H7 (cell line): ENCODE data around the gene SOX6. TPM values are rescaled to one million over a fixed set of nuclear protein-coding genes. Genes with fewer than 3 reads are reported as not detected.
"Not testable (repeated sequence)": the region's sequence is repeated elsewhere in the genome, so short reads cannot be mapped to it uniquely, and the experiment has no call there.

Experiments used
- DNase-seq: peaks from one replicate; pipeline ENCODE4 v3.0.0; 2012
- H3K27me3 ChIP-seq: 2 replicates; pipeline ENCODE4 v1.6.0; 2011; ENCODE audit warnings: mild to moderate bottlenecking, low read length; ENCODE audit not compliant: control insufficient read depth, insufficient read depth
- H3K36me3 ChIP-seq: replicated peaks from 2 replicates; pipeline ENCODE4 v1.5.1; 2011; ENCODE audit warnings: low read length; ENCODE audit not compliant: control insufficient read depth, insufficient read depth
- H3K4me3 ChIP-seq: 2 replicates; pipeline ENCODE4 v1.5.1; 2011; ENCODE audit warnings: low read depth, mild to moderate bottlenecking, control low read depth, low read length, moderate library complexity; ENCODE audit not compliant: insufficient read depth
- total RNA-seq: library from RNA; depleted of rRNA; stranded (reverse); fragments of >200 nt; shearing (Covaris generic); gene quantifications from 2 replicates; pipeline ENCODE4 v1.2.3, GENCODE V29; 2014

SOX6 gene
- total RNA-seq, 1 experiment from 2014 or later, result 0.03 TPM

GRCh38 chr11:16096336-16096735 lies 260.0 kb downstream of the SOX6 start:
- Histone ChIP-seq H3K27me3 (no peaks in the 10 kb centered on the region), H3K36me3 (no peaks in the 10 kb centered on the region), H3K4me3 (no peak overlapping the region)
- no peak for DNase-seq

- Histone ChIP-seq H3K4me3 (no peak overlapping the region), H3K36me3 (no peaks in the 10 kb centered on the region), H3K27me3 (no peaks in the 10 kb centered on the region)
- DNase-seq, result no peak
Observed at GRCh38 chr11:16095756-16096155, 260.6 kb downstream of the SOX6 start.

DNA sequence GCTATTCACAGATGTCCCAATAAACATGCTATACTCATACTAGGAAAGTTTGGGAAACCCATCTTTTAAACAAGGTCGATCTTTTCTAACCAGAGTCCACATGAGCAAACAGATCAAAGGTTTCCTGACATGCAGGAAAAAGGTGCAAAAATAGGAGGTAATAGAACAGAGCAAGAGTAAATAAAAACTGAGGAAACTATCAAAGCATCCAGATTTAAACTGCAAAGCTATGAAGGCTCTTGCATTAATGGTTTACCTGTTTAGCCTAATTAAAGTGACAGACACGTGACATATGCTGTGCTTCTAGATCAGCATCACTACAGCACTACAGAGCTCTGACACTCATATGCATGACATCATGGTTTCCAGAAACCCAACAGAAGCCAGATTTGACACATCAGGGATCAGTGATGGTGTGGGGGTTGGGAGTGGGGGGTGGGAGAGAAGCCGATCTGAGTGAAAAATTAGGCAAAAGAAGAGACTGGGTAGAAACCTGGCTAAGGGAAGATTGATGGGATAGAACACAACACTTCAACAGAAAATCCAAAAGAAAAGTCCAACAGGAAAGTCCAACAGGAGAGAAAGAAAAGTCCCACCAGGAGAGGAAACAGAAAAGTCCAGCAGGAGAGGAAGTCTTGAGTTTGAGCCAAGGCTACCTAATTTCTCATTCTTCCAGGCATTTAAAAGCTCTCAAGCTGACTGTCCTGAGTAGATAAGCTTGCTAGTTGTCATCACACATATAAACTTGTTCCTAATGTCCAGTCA lies 262.3 kb downstream of the SOX6 start:
- no peak for DNase-seq
- H3K27me3 ChIP-seq, result no peaks in the 10 kb centered on the region
- H3K4me3 ChIP-seq, result no peak overlapping the region
- no peaks in the 10 kb centered on the region for H3K36me3 ChIP-seq

DNA sequence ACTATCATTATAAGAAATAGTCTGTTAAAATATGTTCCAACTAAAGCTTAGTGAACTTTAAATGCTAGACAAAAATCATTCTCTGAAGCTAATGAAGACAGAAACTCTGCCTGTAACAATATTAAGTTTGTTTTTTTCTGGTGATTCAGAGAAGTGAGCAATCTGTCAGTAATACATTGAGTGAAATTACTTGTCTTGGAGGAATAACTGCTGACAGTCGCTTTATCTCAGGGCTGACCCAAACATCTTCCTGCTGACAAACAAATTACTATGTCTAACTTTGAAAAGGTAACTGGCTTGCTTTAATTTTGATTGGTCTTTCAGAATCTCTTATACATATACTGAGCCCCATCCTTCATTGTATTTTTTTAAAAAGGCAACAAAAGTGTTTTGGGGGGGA lies 264.5 kb downstream of the SOX6 start:
- DNase-seq, result no peak
- H3K36me3 ChIP-seq, result no peaks in the 10 kb centered on the region
- H3K4me3 ChIP-seq, result no peak overlapping the region
- no peaks in the 10 kb centered on the region for H3K27me3 ChIP-seq

- no peak for DNase-seq
- no peaks in the 10 kb centered on the region for H3K27me3 ChIP-seq
- H3K4me3 ChIP-seq, result no peak overlapping the region
- no peaks in the 10 kb centered on the region for H3K36me3 ChIP-seq
Observed at GRCh38 chr11:16089481-16089880, 266.9 kb downstream of the SOX6 start.

DNA sequence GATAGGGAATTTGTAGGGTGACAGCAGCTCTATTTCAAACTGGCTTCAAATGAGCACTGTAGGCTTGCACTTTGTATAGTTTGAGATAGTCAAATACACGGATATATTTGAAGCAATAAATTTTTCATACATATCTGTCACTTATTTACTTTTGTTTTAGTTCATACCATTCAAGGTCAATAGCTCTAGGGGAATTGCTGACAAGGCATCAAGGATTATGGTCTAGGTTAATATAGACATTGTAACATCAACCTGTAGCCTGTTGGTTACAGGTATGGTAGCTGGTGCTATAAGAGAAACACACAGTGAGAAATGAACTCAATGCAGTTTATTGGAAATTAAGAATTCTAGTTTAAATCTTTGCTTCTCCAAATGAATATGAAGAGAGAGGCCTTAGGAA lies 267.6 kb downstream of the SOX6 start:
- Histone ChIP-seq H3K4me3 (no peak overlapping the region), H3K27me3 (no peaks in the 10 kb centered on the region), H3K36me3 (no peaks in the 10 kb centered on the region)
- DNase-seq, result no peak

DNA sequence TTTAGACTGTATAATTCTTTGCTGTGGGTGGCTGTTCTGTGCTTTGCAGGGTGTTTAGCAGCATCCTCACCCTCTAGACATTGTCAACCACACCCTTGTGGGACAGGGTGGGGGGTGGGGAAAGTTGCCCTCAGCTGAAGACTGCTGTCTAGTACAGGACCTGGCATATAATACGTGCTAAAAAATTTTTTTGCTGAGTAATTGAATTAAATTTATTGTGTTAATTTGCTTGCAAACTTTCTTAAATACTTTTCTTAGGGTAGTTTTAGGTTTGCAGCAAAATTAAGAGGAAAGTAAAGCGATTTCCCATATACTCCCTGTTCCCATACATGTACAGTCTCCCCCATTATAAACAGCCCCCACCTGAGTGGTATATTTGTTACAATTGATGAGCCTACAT lies 268.5 kb downstream of the SOX6 start:
- H3K36me3 ChIP-seq, result no peaks in the 10 kb centered on the region
- no peak for DNase-seq
- no peaks in the 10 kb centered on the region for H3K27me3 ChIP-seq
- H3K4me3 ChIP-seq, result no peak overlapping the region

DNA sequence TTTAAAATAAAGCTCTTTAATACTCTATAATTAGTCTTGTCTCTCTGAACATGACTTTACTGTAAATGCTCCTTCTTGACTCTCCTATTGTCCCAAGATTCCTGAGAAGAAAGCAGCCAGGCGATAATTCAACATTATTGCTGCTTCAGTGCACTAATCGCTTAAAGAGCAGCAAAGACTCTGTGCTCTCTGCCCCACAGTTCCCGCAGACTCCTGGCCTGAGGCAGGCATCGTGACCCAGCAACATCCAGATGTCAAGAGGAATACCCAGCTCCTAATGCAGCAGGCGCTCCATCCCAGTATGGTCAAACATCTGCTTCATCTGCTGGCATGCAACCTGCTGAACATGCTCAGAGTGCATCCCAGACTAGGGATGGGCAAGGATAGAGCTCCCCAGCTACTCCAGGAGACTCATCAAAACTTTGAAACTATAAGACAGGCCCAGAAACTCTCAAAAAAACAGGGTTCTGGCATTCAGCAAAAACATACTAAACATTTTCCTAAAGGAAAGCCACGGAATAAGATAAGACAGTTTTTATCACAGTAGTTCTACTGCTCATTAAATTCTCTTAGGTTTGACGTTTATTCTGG lies 270.0 kb downstream of the SOX6 start:
- no peaks in the 10 kb centered on the region for H3K27me3 ChIP-seq
- DNase-seq, result no peak

GRCh38 chr11:16082095-16083055 lies 274.0 kb downstream of the SOX6 start:
- H3K36me3 ChIP-seq, result no peaks in the 10 kb centered on the region
- no peaks in the 10 kb centered on the region for H3K27me3 ChIP-seq
- no peak overlapping the region for H3K4me3 ChIP-seq
- no peak for DNase-seq

More for the DNA sequence above, 270.0 kb downstream of the SOX6 start:
- no peak overlapping the region for H3K4me3 ChIP-seq
- no peaks in the 10 kb centered on the region for H3K36me3 ChIP-seq

GRCh38 chr11:16081382-16082094 lies 274.8 kb downstream of the SOX6 start:
- Histone ChIP-seq H3K36me3 (no peaks in the 10 kb centered on the region), H3K27me3 (no peaks in the 10 kb centered on the region), H3K4me3 (no peak overlapping the region)
- DNase-seq, result no peak

DNA sequence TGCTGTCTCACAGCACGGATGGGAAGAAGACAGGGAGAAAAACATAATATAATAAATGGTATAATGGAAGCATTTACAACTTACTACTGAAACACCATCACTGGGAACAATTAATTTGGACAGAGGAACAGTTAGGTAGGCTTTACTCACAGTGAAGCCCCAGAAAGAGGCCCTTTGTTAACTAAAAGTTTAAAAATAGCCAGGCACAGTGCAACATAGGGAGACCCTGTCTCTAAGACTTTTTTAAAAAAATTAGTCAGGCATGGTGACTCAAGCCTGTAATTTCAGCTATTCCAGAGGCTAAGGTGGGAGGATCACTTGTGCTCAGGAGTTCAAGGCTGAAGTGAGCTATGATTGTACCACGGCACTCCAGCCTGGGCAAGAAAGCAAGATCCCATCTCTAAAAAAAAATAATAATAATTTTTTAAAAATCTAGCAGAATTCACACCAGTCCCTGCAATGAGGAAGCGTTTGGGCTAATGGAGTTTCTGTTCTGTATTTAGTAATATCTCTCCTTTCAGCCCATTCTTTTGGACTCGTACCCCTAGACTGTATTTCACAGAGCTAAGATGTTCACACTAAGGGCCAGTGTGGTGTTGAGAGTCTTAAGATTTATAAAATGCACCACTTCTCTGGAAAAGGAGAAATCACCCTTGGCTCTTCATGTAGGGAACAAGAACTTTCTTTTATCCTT lies 275.5 kb downstream of the SOX6 start:
- no peaks in the 10 kb centered on the region for H3K27me3 ChIP-seq
- no peak overlapping the region for H3K4me3 ChIP-seq
- no peaks in the 10 kb centered on the region for H3K36me3 ChIP-seq
- no peak for DNase-seq

DNA sequence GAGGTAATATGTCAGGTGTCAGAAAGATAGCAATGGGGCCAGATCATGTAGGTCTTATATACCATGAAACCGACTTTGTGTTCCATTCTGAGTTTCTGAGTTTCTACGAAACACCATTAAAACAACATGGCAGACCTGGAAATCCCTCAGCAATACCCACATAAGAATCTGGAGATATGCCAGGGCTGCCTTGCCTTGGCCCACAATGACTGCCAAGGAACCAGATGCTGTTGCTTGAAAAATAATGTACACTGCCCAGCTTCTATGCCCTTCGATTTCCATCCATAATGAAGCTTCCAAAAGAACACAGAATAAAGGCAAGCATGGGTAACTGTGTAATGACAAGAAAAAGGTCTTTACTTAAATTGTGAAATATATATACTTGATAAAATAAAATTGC lies 277.4 kb downstream of the SOX6 start:
- DNase-seq, result no peak

DNA sequence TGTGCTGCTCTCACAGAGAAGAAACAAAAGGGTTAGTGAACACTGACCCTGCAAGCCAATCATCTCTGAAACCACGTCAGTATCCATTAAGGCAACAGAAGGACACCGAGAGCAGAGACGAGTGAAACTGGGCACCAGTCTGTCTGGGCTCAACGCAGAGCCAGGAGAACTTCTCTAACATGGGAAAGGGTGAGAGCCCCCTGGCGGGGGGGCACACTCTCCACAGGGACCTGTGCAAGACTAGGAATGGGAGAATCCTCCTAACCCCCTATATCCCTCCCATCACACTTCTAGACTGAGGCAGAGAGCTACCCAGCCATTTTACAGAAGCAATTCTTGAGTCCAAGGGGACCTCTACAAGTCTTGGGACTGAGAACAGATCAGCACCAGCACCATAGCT lies 285.8 kb downstream of the SOX6 start:
- Histone ChIP-seq H3K36me3 (no peaks in the 10 kb centered on the region), H3K27me3 (peaks cover 2% of the 10 kb centered on the region; the same call in 1 of the 2 replicates), H3K4me3 (no peak overlapping the region)
- peak; percentile 12 for DNase-seq

More for the DNA sequence above, 277.4 kb downstream of the SOX6 start:
- no peaks in the 10 kb centered on the region for H3K27me3 ChIP-seq
- no peaks in the 10 kb centered on the region for H3K36me3 ChIP-seq
- no peak overlapping the region for H3K4me3 ChIP-seq

DNA sequence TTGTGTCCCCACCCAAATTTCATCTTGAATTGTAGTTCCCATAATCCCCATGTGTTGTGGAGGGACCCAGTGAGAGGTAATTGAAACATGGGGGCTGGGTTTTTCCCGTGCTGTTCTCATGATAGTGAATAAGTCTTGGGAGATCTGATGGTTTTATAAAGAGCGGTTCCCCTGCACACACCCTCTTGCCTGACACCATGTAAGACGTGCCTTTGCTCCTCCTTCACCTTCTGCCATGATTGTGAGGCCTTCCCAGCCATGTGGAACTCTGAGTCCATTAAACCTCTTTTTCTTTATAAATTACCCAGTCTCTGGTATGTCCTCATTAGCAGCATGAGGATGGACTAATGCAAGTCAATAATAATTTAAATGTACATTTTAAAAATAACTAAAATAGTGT lies 289.1 kb downstream of the SOX6 start:
- DNase-seq, H3K36me3 ChIP-seq, H3K4me3 ChIP-seq, H3K27me3 ChIP-seq: not testable (repeated sequence)
